Activated T-cell treated with anti-CD3 and anti-CD28 coated beads, Interleukin-2, amount 50 U/mL, for 1 hour (primary cell): ENCODE measurements around the gene CATSPERD.

ENCODE experiments used
- DNase-seq: peaks from one replicate; pipeline ENCODE4 v3.0.0-alpha.2; 2020

The CATSPERD gene

GRCh38 chr19:5788422-5788821 lies 68.0 kb downstream of the CATSPERD start:
- DNase-seq, result no peak

GRCh38 chr19:5789351-5789761 lies 68.9 kb downstream of the CATSPERD start:
- DNase-seq, result no peak

- DNase-seq, result no peak
These were observed 69.6 kb downstream of the CATSPERD start for GRCh38 chr19:5789886-5790558.

- peak; percentile 95 for DNase-seq
These were observed 70.4 kb downstream of the CATSPERD start, which contains the start of gene DUS3L for GRCh38 chr19:5790559-5791520. DUS3L (minus strand) TSS chr19:5791163; CDS start chr19:5791141, 22 bp downstream.

- no peak for DNase-seq
These were observed 71.8 kb downstream of the CATSPERD start for GRCh38 chr19:5792224-5792623.

GRCh38 chr19:5793188-5793587 lies 72.8 kb downstream of the CATSPERD start:
- no peak for DNase-seq

- no peak for DNase-seq
These were observed 75.0 kb downstream of the CATSPERD start for GRCh38 chr19:5795382-5795919.

GRCh38 chr19:5798244-5798643 lies 77.8 kb downstream of the CATSPERD start:
- DNase-seq, result no peak

GRCh38 chr19:5799247-5800241 lies 79.1 kb downstream of the CATSPERD start:
- no peak for DNase-seq

GRCh38 chr19:5800361-5801270 lies 80.2 kb downstream of the CATSPERD start:
- DNase-seq, result no peak

GRCh38 chr19:5801796-5802619 lies 81.6 kb downstream of the CATSPERD start:
- DNase-seq, result no peak

GRCh38 chr19:5803441-5803751 lies 83.0 kb downstream of the CATSPERD start:
- no peak for DNase-seq

- peak; percentile 97 for DNase-seq
These were observed 83.5 kb downstream of the CATSPERD start for GRCh38 chr19:5803752-5804515.

GRCh38 chr19:5804516-5805461 lies 84.4 kb downstream of the CATSPERD start, which contains the start of gene NRTN:
NRTN (plus strand) TSS chr19:5805067; CDS start chr19:5824166, 19,099 bp downstream.
- peak; percentile 69 for DNase-seq

- DNase-seq, result peak; percentile 72
These were observed 85.2 kb downstream of the CATSPERD start for GRCh38 chr19:5805462-5806132.

- no peak for DNase-seq
These were observed 85.7 kb downstream of the CATSPERD start for GRCh38 chr19:5806133-5806489.

- no peak for DNase-seq
These were observed 86.5 kb downstream of the CATSPERD start for GRCh38 chr19:5806905-5807304.
